GM10248 (cell line): Measurements from ENCODE around the gene ERG.

ENCODE experiments used
- CTCF ChIA-PET: fragments of 300-600 bp; sonication (Branson Sonifier 250); formaldehyde crosslinking; extraction: SDS; loops from one replicate; lab custom pipeline; 2021; ENCODE audit warnings: antibody characterized with exemption; lab: Yijun Ruan, JAX
- POLR2A ChIA-PET: fragments of 350-650 bp; sonication (Branson Sonifier 250); formaldehyde crosslinking; extraction: SDS; loops from one replicate; lab custom pipeline; 2020; ENCODE audit warnings: antibody characterized with exemption; lab: Yijun Ruan, JAX
- DNase-seq: peaks from one replicate; pipeline ENCODE4 v3.0.0; 2012; ENCODE audit errors: extremely low spot score
- CTCF ChIP-seq: IDR thresholded peaks from 2 replicates; pipeline ENCODE4 v1.5.1; 2012; ENCODE audit warnings: mild to moderate bottlenecking, low read depth; ENCODE audit errors: extremely low read depth, missing control alignments, control extremely low read depth

The ERG gene

GRCh38 chr21:38377165-38378088 is 120.8 kb downstream of the ERG start:
- no peak for DNase-seq
- ChIA-PET POLR2A (no interaction called here), CTCF (interaction anchor here (0.8 to 1.2 kb wide), 2 partner anchors 21 to 25 kb away, joined by 3 to 4 read pairs; no protein-coding TSS in a partner anchor)
- TF ChIP-seq CTCF = no peak

GRCh38 chr21:38376693-38377092 is 121.6 kb downstream of the ERG start:
- no peak for TF ChIP-seq CTCF
- ChIA-PET CTCF (interaction anchor here (0.8 to 1.2 kb wide), 2 partner anchors 21 to 24 kb away, joined by 3 to 4 read pairs; no protein-coding TSS in a partner anchor), POLR2A (no interaction called here)
- no peak for DNase-seq

- DNase-seq = no peak
- no peak for TF ChIP-seq CTCF
- ChIA-PET CTCF (no interaction called here), POLR2A (no interaction called here)
These were observed 122.0 kb downstream of the ERG start for GRCh38 chr21:38376235-38376634.

DNA sequence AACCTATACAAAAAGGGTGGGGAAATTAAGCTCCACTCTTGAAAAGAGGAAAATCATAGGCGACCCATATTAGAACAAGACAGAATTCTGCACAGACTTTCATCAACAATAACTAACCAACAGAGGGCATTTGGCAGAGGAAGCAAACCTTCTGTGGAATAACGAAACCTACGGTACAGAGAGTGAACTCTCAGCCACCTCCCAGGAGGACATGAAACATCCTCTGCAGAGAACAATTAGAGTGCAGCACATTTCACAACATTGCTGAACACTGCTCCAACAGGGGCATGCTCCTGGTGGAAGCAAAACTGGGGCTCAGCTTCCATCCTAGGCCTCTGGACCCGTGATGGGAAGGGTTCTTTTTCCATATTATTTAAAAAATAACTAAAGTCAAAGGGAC is 130.6 kb downstream of the ERG start:
- no peak for TF ChIP-seq CTCF
- DNase-seq = no peak
- ChIA-PET POLR2A (no interaction called here), CTCF (no interaction called here)

DNA sequence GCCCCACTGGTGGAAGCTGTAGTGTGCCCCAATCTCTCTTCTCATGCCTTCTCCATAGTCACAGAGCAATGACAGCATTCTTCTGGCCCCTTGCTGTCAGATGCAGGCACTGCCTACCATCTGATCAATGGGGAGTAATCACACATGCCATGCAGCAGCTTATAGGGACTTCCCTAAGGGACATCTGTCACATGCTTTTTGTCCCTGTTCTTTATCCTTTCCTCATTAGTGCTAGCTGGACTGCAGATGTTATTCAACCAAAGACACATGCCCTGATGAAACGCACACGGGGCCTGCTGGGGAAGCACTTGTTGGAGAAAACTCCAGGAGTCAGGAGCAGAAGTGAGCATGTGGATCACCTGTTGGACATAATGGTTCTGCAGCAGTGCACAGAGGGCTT is 132.8 kb downstream of the ERG start:
- ChIA-PET POLR2A (no interaction called here), CTCF (no interaction called here)
- no peak for TF ChIP-seq CTCF

DNA sequence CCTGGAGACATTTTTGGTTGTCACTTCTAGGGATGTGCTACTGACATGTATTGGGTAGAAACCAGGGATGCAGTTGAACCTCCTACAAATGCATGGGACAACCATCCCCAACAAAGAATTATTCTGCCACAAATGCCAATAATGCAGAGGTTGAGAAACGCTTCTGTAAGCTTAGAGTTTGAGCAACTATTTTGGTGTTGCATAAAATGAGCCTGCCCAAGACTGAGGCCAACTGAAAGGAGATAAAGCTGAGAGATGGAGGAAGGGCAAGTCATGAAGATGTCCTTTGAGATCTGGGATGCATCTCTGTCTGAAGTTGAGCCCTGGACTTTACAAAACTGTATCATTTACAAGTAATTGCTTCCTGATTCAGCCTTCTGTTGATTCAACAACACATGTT is 134.6 kb downstream of the ERG start:
- CTCF ChIA-PET = no interaction called here
- DNase-seq = no peak

More for the DNA sequence above, 132.8 kb downstream of the ERG start:
- no peak for DNase-seq

More for the DNA sequence above, 134.6 kb downstream of the ERG start:
- POLR2A ChIA-PET = no interaction called here
- TF ChIP-seq CTCF = no peak
